Fibroblast of the conjunctiva (primary cell): ENCODE data around the gene ING5.
"Not testable (repeated sequence)": the region's sequence is repeated elsewhere in the genome, so short reads cannot be mapped to it uniquely, and the experiment has no call there.

Source experiments
- DNase-seq: peaks from one replicate; pipeline ENCODE4 v3.0.0-alpha.2; 2010; ENCODE audit warnings: low read depth

Gene ING5

DNA sequence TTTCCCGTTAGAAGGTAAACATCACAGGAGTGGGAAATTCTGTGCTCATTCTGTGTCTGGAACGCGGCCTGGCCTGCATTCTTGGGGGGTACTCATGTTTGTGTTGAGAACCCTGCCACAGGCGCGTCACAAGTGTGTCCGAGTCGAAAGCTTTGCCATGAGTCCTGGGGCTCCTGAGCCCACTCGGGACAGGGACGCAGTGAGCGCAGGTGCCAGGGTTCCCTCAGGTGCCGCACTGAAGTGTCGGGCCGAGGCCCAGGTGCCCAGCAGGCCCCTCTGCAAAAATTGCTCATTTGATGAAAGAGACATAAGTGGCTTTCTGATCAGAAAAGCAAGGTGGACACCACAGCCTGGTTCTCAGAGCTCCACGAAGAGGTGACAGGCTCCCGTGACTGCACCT lies 37.3 kb downstream of the ING5 start:
- no peak for DNase-seq

DNA sequence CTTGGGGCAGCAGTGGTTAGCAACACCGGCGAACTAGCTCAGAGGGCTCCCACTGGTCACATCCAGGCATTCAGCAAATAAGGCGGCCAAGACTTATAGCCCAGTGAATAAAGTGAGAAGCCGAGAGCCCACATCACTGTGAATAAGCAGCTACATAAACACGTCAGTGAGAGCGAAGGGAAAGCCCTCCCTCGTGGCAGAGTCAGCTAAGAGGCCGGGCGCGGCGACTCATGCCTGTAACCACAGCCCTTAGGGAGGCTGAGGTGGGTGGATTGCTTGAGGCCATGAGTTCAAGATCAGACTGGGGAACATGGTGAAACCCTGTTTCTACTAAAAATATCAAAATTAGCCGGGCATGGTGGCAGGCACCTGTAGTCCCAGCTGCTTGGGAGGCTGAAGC lies 37.8 kb downstream of the ING5 start:
- DNase-seq = no peak

DNA sequence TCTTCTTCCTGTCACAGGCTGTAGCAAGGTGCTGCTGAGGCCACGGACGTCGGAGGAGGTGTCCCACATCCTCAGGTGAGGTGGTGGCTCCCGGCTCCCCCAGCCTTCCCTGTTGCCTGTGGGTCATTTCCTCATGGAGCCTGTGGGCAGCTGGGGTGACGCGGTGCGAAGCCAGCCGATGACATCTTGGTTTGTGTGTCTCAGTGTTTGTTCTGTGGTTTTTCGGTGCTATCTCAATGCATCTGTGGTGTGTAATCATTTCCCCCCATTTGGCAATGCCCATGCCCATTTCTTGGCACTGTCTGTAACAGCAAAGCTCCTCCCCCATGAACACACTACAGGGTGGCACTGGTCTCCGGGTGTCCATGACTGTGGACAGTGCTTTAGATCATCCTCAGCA lies 39.2 kb downstream of the ING5 start:
- DNase-seq = no peak

DNA sequence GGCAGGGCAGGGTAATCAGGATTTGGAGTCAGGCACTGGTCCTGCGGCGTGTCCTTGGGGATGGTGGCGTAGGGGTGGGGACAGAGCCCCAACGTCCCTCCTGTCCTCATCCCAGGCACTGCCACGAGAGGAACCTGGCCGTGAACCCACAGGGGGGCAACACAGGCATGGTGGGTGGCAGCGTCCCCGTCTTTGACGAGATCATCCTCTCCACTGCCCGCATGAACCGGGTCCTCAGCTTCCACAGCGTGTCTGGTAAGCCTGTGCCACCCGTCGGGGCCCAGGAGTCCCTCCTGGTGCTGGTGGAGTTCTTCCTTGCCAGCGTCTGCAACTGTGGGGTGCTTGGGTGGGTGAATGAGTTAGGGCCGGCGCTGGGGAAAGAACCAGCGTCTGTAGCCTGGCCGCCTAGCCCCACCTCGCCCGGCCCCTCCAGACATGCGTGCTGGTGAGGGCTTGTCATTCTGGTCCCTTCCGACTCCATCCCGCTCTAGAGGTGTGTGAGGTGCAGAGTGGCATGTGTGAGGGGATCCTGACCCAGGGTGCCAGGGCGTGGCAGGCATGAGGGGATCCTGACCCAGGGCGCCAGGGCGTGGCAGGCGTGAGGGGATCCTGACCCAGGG lies 40.6 kb downstream of the ING5 start:
- DNase-seq = no peak

DNA sequence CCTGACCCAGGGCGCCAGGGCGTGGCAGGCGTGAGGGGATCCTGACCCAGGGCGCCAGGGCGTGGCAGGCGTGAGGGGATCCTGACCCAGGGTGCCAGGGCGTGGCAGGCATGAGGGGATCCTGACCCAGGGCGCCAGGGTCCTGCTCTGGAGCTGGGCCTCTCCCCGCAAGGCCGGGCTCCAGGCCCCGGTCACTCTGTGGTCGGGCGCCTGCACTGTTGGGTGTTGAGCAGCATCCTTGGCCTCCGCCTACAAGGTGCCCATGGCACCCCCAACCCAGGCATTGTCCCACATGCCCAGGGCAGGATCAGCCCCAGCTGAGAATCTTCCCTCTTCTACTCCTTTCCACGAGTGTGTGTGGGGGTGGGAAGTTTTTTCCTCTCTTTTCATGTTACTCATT lies 41.2 kb downstream of the ING5 start:
- DNase-seq = not testable (repeated sequence)

DNA sequence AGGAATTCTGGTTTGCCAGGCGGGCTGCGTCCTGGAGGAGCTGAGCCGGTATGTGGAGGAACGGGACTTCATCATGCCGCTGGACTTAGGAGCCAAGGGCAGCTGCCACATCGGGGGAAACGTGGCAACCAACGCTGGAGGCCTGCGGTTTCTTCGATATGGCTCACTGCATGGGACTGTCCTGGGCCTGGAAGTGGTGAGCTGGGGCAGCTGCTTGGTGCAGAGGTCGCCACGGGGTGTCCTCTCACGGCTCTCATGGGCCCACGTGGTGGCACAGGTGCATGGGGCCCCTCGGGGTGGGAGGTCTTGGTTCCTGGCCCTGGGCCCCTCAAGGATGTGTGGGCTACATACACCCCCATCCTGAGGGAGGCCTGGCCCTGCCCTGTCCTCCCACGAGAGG lies 41.8 kb downstream of the ING5 start:
- DNase-seq = no peak

DNA sequence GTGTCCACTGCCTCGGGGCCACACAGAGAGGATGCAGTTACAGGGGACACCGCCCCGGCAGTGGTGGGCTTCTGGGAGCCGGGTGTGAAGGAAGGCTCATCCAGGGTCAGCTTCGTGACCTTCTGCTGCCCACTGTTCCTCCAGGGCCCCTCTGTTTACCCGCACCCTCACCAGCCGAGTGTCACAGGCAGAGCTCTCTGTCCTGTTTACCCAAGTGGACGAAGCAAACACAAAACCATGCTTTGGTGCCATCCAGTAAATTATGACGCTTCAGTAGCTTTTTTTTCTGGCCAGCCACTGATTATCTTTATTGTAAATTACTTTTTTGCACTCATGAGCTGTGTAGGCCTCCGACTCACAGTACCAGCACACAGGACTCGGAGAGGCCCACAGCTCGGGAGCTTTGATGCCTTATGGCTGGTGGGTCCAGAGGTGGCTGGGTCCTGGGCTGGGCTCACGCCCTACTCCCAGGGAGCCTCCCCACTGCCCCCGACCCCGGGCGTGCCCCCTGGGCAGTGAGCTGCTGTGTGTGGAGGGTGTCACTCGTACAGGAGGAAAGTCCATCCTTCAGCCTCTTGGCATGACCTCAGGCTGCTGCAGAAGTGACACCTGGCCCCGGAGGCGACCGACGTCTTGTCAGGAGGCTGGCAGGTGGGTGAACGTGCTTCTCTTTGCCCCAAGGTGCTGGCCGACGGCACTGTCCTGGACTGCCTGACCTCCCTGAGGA lies 42.4 kb downstream of the ING5 start:
- DNase-seq = no peak

DNA sequence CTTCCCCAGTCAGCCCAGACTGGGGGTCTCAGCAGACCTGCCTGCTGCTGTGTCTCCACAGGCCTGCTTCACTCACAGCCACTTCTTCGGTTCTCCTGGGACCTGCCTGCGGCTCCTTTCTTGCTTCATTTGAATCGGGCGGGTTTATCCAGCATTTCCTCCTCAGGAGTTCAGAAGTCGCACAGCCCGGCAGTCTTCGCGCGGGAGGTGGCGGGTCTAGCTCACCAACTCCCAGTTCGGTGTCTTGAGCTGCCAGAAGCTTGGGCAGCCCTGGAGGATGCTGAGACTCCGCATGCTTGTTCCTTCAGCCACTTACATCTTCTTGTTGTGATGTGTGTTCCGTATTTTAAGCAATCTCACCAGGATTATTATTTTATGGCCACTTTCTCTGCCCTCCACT lies 43.4 kb downstream of the ING5 start:
- no peak for DNase-seq

DNA sequence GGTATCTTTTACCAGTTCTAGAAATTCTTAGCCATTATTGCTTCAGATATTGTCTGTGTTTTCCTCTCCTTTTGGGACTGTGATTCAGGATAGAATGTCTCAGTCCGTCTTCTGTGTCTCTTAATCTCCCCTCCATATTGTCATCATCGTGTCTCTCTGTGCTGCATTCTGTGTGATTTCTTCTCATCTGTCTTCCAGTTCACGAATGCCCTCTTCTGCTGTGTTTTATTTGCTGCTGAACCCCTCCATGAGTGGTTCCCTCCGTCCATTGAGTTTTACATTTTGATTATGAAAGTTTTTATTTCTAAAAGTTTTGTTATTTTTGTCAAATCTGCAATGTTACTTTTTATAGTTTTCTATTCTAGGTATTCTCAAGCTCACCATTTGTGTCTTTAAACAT lies 44.2 kb downstream of the ING5 start:
- no peak for DNase-seq

DNA sequence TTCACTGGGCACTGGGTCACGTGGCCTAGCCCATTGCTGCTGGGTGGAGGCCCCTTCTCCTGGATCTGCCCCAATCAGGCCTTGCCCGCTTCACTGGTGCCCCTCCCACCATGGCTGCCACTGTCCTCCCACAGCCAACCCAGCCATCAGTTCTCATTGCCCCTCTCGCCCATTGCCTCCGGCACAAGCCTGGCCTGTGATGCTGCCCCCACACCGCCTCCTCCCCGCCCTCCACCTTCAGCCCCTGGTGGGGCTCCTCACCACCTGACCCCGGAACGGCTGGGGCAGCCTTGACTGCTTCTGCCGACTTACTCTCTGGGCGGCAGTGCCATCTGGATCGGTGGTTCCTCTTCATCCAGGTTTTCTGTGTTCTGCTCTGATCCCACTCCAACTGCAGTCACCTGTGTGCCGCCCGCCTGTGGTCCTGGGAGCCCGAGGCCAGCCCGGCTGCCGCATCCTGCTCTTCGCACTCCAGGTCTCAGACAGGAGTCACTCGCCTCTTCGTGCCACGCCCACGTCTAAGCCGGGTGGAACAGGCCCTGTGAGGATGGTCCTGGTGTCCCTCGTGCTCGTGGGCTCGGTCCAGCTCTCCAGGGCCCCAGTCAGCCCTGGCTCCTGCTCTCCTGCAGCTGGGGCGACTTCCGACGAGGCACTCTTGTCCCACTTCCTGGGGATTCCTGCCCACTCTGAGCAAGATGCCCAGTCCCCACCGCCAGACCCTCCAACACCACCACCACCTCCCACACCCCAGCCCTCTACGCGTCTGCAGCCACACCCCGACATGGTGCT lies 46.8 kb downstream of the ING5 start:
- no peak for DNase-seq

DNA sequence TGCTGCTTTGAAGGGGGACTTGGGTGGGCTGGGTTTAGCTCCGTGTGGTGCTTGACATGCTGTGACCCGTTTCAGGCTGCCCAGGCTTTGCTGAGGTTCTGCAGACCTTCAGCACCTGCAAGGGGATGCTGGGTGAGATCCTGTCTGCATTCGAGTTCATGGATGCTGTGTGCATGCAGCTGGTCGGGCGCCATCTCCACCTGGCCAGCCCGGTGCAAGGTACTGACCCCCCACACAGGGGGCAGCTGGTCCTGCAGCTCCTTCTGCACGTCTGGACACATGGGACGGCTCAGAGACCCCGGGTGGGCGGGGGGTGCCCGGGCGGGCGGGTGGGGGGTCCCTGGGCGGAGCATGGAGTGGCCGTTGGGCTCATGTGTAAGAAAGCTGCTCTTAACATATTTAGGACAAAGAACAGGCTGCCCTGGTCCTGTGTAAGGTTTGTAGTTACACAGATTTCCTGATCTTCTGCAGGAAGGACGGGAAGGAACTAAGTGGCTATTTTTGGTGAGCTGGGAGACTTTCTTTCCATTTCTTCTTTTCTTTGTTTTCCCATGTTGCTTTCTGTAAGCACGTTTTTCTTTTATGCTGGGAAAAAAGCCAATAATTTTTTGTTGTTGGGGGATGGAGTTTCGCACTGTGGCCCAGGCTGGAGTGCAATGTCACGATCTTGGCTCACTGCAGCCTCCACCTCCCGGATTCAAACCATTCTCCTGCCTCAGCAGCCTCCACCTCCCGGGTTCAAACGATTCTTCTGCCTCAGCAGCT lies 48.4 kb downstream of the ING5 start:
- DNase-seq = no peak

DNA sequence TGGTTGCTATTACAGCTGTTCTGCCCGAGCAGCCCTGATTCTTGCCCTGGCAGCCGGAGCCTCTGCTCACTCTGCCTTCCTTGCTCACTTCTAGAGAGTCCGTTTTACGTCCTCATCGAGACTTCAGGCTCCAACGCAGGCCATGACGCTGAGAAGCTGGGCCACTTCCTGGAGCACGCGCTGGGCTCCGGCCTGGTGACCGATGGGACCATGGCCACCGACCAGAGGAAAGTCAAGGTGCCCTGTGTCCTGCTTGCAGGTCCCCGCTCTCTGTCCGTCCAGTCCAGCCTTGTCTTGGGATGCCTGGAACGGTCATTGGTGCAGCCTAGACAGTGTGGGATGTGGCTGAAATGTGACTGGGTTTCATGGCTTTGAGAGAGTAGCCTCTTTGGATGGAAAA lies 49.3 kb downstream of the ING5 start:
- DNase-seq = no peak

DNA sequence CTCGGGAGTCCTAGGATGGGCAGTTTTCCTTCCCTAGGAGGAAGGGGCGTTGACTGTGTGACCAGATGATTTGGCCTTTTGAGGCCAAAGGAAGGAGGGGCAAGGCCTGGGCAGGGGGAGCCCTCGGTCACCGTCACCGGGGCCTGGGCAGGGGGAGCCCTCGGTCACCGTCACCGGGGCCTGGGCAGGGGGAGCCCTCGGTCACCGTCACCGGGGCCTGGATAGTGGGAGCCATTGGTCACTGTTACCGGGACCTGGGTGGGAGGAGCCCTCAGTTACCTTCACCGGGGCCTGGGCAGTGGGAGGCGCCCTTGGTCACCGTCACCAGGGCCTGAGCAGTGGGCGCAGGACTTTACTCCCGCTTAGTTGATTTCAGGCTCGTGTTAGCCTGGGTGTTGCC lies 49.9 kb downstream of the ING5 start:
- no peak for DNase-seq

DNA sequence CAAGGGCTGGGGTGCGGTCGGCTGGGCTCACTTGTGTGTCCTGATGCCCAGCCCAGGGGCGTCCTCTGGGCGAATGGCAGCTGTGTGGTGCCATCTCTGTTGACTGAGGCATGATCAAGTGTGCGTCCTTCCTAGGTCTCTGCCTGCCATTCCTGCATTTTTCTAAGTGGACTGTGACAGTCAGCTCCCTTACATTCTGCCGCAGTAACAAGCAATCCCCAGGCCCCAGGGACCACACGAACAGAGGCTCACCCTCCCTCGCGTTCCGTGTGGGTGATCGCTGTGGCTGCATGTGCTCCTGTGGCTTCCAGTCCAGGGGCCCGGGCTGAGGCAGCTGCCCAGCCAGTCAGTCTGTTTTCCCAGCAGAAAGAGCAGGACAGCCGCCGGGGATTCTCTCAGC lies 50.4 kb downstream of the ING5 start:
- DNase-seq = no peak

DNA sequence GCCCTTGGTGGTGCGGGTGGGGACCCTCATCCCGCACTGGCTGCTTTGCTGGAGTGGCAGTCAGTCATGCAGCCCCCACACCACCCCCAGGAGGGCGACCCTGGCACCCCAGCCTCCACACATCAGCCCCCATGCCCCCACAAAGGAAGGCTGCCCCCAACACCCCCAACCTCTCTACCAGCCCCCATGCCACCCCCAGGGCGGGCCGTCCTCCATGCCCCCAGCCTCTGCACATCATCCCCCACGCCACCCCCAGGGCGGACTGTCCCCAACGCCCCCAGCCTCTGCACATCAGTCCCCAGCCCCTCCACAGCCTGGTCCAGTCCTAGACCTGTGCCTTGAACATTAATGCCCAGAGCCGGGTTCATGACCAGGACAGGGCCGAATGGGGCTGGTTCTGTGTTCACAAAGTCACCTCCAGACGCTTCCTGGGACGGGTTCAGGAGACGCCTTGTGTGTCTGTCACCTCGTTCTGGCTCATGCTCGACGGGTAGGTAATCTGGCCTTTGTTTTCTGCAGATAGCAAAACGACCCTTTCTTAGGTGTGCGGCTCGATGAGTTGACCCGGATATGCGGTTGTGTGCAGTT lies 50.9 kb downstream of the ING5 start:
- DNase-seq = no peak

DNA sequence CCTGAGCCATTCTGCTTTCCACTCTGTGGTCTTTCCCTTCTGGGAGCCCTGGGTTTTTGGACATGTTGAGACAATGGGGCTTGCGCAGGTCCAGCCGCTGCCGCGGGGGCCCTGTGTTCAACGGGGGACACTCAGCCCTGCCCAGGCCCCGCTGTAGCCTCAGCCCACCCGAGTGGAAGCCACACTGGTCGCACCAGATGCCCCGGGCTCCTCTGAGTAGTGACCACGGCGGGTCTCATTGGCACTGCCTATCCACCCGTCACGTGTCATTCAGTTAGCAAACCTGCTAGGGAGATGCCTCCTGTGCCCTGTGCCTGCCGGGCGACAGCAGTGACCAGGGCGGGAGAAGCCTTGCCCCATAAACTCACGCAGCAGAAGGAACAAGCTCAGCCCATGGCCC lies 51.7 kb downstream of the ING5 start:
- DNase-seq = no peak

DNA sequence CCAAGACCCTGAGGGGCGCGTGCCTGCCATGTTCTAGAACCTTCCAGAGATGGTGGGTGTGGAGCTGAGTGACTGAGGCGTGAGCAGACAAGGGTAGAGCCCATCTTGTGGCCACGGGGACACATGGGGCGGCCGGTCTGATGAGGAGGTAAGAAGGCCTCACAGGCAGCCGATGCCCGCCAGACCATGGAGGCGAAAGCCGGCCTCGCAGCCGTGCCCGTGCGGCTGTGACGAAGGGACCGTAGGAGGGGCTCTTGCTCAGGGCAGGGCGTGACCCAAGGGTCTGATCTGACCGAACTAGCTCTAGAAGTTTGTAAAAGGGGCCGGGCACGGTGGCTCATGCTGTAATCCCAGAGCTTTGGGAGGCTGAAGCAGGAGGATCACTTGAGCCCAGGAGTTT lies 52.2 kb downstream of the ING5 start:
- no peak for DNase-seq

DNA sequence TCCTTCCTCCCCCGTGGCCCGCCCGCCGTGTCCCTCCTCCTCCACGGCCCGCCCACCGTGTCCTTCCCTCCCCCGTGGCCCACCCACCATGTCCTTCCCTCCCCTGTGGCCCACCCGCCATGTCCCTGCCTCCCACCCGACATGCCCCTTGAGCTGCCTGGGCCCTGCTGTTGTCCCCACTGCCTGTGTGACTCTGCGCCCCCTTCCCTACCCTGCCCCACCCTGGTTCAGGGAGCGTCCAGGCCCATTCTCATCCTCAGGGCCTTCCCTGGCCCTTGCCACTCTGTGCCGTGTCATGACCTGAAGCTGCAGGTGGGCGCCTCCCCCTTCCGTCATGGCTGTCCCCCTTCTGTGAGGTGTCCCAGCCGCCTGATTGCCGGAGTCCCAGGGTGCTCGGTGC lies 53.3 kb downstream of the ING5 start:
- no peak for DNase-seq

DNA sequence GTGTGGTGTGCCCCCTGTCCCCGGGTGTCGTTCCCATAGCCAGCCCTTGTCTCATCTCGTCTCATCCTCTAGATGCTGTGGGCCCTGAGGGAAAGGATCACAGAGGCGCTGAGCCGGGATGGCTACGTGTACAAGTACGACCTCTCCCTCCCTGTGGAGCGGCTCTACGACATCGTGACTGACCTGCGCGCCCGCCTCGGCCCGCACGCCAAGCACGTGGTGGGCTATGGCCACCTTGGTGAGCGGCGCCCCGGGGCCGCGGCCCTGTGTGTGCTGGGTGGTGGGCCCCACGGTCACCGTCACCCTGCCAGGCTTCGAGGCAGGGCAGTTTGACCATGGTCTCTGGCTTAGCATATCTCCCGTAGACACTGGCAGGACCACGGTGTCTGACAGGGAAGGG lies 53.9 kb downstream of the ING5 start:
- no peak for DNase-seq

DNA sequence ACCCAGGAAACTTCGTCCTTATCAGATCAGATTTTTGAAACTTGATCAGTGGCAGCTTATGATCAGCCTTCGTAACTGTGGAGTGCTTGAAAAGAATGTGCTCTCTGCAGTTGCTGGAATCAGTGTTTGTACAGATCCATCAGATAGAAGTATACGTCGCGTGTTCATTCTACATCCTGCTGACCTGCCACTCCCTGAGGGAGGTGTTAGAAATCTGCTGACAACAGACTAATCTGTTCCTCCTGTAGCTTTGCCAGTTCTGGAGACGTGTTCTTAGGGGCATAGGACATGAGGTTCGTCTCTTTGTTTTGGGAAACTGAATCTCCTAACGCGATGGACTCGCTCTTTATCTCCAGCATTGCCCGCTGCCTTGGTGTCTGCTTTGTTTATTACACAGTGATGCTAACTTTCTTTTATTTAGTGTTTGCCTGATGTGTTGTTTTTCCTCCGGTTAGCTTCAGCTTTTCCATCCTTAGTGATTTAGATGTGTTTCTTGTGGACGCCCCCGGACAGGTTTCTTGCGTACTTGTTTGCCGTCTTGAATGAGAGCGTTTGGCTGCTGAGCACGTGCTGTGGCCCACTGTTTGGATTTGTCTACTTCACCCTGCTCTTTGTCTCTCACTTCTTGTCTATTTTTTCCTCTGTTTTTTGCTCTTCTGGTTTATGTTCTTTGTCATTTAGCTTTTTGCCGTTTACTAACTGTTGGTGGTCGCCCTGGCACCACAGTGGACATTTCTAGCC lies 57.4 kb downstream of the ING5 start:
- no peak for DNase-seq

DNA sequence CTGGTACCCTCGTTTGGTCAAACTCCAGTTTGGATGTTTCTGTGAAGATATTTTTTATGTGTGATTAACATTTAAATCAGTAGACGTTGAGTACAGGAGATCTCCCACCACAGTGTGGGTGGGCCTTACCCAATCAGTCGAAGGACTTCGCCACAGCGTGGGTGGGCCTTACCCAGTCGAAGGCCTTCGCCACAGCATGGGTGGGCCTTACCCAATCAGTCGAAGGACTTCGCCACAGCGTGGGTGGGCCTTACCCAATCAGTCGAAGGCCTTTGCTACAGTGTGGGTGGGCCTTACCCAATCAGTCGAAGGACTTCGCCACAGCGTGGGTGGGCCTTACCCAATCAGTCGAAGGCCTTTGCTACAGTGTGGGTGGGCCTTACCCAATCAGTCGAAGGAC lies 58.1 kb downstream of the ING5 start:
- DNase-seq = not testable (repeated sequence)
